HG03442 (cell line): ENCODE measurements around the gene CSNK1E.

ENCODE experiments used
- ATAC-seq: cut with Tn5 transposase; IDR thresholded peaks from one replicate; pipeline ENCODE4 v1.9.1; 2021; ENCODE audit warnings: mild to moderate bottlenecking, moderate library complexity; ENCODE audit not compliant: unreplicated experiment

CSNK1E gene

DNA sequence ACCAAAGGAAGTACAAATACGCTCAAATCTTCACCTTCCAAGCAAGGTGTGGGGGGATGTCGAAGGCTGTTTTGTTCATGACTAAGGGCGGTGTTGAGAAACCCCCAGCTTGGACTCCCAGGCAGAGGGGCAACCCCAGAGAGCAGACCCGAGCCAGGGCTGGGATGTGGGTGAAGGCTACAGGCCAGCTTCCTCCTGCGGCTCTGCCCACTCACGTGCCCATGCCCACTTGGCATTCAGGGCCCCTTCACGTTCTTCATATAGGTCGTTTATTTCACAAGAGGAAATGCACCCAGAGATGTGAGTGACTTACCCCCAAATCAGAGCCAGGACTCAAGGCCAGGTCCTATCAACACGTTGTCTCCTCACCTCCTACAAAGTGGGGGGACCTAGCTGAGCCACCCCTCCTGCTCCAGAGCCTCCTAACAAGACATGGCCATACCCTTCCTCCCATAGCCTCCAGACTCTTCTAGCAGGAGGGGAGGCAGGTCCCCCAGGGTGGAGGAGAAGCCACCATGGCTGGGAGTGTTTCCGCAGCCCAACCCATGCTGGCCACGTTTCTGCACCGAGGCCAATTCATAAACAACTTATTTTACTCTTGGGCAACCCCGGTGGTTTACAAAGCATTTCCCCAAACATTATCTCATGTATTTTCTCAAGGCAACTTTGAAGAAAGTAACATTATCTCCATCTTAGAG, 66.4 kb downstream of the CSNK1E start:
- no peak for ATAC-seq

DNA sequence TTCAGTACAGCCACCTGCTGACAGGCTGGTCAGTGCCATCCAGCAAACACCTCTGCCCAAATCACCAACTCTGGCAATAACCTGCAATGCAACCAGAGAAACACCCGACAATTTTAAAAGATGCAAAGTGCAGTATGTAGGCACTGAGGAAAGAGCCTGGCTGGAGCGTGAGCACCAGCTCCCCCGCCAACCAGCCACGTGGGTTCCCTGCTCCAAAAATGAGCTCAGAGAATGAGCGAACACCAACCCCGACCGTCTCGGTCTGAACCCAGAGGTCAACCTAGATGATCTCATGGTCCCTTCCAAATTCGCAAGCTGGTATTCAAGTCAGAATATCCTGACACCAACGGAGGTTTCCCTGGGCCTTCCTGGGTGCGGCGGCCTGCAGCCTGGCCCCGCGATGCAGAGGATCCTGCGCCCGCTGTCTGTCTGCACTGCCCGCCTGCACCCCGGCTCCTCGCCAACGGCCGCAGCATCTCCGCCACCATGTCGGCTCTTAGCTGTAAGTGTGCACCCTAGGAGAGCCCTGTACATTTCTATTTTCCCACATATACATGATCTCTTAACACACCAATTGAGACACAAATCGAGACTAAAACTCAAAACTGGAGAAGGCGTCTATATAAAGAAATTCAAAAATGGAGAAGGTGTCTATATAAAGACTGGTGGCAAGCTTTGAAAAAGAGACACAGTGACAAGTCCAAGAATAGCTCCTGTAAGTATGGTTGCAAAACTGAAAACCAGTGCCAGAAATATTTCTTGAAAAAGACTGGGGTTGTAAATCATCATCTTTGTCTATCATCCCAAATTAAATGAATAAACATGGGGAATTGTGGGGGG, 67.2 kb downstream of the CSNK1E start:
- ATAC-seq: no peak

DNA sequence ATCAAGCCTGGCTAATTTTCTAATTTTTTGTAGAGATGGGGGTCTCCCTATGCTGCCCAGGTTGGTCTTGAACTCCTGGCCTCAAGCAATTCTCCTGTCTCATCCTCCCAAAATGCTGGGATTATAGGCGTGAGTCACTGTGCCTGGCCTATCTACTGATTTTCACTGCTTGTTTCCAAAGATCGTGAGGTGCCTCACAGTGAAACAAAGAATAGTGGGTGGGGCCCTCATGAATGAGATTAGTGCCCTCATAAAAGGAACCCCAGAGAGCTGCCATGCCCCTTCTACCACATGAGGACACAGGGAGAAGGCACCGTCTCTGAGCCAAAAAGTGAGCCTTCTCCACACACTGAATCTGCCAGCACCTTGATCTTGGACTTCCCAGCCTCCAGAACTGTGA, 67.9 kb downstream of the CSNK1E start:
- no peak for ATAC-seq

DNA sequence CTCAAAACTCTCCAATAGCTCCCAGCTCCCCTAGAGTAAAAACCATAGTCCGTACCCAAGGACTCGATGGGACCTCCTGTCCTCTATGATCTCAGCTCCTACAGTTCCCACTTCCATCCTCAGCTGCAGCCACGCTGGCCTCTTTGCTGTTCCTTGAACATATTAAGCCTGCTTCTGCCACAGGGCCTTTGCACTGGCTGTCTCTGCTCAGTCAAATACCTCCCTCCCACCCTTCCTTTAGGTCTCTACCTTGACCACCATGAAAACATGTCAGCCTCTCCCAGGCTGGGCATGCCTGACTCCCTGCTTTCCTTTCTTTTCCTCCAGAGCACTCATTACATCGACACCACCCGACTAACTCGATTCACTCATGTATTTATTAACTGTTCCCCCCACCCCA, 69.0 kb downstream of the CSNK1E start:
- no peak for ATAC-seq

DNA sequence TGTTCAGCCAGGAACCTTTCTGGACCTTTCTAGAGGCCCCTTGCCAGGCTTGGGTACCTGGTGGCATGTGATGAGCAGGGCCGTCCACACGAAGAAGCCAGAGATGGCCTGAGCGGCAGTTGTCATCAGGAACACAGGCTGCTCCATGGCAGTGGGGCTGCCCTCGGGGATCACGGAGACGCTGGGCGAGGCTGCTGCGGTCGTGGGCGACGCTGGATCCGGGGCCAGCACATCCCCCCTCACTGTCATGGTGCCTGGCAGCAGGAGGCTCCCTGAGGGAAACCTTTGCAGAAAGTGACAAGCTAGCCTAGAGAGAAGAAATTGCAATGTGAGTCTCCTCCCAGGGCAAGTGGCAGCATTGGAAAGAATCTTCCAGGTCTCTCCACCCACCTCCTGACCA, 69.5 kb downstream of the CSNK1E start:
- ATAC-seq: no peak

DNA sequence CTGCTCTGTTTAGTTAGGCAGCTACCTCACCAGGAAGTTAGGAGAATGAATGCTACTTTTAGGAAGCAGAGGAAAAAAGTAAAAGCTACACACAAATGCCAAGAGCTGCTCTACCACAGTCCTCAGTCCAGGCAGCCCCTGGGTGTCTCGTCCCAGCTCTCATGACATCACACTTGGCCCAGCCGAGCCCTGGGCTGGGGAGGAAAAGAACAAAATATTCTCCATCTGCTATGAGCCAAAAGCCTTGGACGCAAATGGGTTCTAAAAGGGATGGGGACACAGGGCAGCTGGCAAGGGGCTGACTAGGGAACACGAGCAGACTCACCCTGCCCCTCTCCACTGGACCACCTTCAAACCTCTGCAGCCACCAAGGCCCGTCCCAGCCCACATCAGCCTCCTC, 70.5 kb downstream of the CSNK1E start:
- ATAC-seq: no peak

DNA sequence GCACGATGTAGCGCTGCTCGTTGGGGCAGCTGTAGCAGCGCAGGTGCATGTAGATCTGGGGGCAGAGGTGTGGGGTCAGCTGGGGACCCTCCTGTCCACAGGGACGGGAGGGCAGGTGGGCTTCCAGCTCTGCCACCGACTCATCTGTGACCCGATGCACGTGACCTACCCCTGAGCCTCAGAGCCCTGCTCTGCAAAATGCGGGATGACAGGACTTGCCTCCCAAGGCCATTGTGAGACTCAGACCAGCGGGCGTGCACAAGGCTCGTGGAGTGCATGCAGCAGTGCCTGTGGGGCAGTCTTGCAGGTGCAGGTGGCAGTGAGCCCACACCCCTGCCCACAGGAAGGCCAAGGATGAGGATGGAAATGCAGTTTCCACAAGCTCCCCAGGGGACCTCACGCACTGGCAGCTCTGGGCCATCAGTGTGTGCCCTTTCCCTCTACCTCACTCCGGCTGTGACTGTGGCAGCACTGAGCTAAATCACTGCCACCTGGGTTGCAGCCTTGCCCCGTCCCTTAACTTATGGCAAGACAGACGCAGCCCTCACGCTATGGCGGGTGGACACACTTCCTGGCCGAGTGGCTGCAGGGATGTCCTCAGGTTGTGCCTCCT, 71.1 kb downstream of the CSNK1E start:
- no peak for ATAC-seq

DNA sequence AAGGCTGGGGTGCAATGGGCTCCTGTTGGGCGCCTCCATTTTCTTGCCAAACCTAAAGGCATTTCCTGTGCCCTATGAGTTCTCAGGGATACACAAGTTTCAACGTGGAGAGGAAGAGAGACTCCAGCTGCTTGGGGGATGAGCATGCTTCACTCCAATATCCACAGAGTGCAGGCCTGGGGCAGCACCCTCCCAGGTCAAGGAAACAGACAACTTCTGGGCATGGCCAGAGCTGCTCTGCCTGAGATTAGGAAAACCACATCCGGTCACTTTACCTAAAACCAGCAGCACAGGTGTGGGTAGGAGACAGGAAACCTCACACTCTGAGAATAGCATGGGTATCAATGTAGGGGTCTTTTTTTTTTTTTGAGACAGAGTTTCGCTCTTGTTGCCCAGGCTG, 73.1 kb downstream of the CSNK1E start:
- ATAC-seq: no peak

DNA sequence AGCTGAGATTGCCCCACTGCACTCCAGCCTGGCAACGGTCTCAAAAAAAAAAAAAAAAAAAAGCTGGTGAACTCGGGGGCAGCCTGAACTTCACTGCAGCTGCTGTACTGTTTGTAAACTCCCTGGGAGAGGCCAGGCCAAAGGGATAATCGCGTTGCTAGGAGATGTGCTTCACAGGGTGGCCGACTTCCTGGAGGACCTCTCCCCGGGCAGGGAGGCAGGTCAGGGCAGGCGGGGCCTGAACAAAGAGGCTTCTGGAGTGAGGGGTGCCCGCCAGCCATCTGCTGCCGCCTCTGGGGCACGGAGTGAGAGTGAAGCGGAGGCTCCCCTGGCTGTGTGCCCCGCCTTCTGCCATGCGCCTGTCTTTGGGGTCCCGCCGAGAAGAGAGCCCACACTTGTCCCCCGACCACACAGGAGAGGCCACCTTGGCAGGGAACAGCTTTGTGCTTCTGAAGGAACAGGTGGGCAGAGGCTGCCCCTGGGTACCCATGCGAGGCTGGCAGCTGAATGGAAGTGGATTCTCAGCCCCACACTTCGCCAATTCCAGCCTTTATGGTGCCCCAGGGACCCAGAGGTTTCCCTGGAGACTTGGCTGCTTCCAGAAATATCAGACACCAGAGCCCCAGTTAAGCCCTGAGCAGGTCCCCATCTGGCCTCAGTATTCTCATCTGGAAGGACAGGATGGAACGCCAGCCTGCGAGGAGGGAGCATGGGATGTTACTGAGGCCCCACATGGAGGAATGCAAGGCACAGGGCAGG, 74.0 kb downstream of the CSNK1E start:
- no peak for ATAC-seq

DNA sequence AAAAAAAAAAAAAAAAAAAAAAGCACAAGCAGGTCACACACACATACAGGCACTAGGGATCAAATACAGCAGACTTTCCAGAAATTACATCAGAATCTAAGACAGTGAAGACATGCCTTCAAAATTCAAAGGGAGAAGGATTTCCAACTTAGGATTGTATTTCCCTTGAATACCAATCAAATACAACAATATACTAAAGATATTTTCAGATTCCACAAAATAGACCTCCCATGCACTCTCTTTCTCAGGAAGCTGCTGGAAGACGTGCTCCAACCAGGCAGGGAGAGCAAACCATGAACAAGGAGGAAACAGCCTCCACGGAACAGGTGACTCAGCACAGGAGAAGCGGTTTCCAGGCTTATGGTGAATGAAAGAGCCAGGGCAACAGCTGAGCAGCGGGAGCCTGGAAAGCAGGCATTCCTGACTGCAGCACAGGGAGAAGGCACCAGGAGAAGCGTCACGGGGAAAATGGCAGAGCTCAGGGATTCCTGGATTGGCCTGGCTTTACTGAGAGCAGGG, 76.4 kb downstream of the CSNK1E start:
- no peak for ATAC-seq
